HepG2 (cell line): Measurements from ENCODE around the gene C1orf115. TPM values are rescaled to one million over a fixed set of nuclear protein-coding genes. Genes with fewer than 3 reads are reported as not detected.

Source experiments
- ATAC-seq: fragments of 200-7000 bp; cut with Tn5 transposase; 3 replicates; pipeline ENCODE4 v1.9.1; 2020; ENCODE audit warnings: mild to moderate bottlenecking, moderate library complexity
- BruUV-seq: library from RNA; stranded (reverse); fragments of 400-500 nt; replicated peaks from 2 replicates; lab custom pipeline; 2021; lab: Mats Ljungman, UMichigan
- CTCF ChIA-PET: fragments of 300-600 bp; formaldehyde crosslinking; extraction: SDS; loops from one replicate; lab custom pipeline; 2021; ENCODE audit warnings: low total read pairs, inconsistent platforms, low intra/inter-chr PET ratio; lab: Yijun Ruan, JAX
- POLR2A ChIA-PET: fragments of 350-600 bp; sonication (Branson Sonifier 250); formaldehyde crosslinking; loops from one replicate; lab custom pipeline; 2020; ENCODE audit warnings: antibody characterized with exemption, inconsistent platforms; lab: Yijun Ruan, JAX
- DNase-seq: peaks from one replicate; pipeline ENCODE4 v3.0.0-alpha.2; 2015; ENCODE audit warnings: low spot score
- FAIRE-seq: peaks from 3 replicates; lab custom pipeline; 2011; peaks lifted over from hg19 to GRCh38; lab: Jason Lieb, UNC
- H2AFZ ChIP-seq: one replicate; pipeline ENCODE4 v1.6.1; 2011; ENCODE audit warnings: low read length, inconsistent platforms
- H3K27ac ChIP-seq: fragments of 300-600 bp; 3 replicates; pipeline ENCODE4 v1.8.0; 2011; ENCODE audit warnings: mixed run types, mild to moderate bottlenecking, mixed read lengths, low read length, inconsistent platforms; ENCODE audit not compliant: insufficient read depth; ENCODE audit errors: extremely low read length
- H3K27me3 ChIP-seq, 2 experiments: fragments of 200-600 bp in 1 of 2; 2 replicates in 1 of 2; 3 replicates in 1 of 2; pipeline versions ENCODE4 v1.6.0 to v1.8.0; 2011; ENCODE audit warnings: low read length in 2 of 2, mild to moderate bottlenecking in 2 of 2, moderate library complexity in 2 of 2, inconsistent platforms in 1 of 2; ENCODE audit not compliant: insufficient read depth in 2 of 2, control insufficient read depth in 1 of 2
- H3K36me3 ChIP-seq, 2 experiments: fragments of 200-600 bp in 1 of 2; replicated peaks in 1 of 2; 2 replicates in 1 of 2; 3 replicates in 1 of 2; pipeline versions ENCODE4 v1.5.1 to v1.8.0; 2011; ENCODE audit warnings: low read length in 2 of 2, inconsistent platforms in 1 of 2; ENCODE audit not compliant: insufficient read depth in 2 of 2, control insufficient read depth in 1 of 2
- H3K4me1 ChIP-seq: 2 replicates; pipeline ENCODE4 v1.5.1; 2012; ENCODE audit warnings: low read length, inconsistent platforms; ENCODE audit not compliant: insufficient read depth
- H3K4me2 ChIP-seq: 2 replicates; pipeline ENCODE4 v1.6.0; 2011; ENCODE audit warnings: low read depth, low read length, inconsistent platforms
- H3K4me3 ChIP-seq, 3 experiments: fragments of 200-600 bp in 1 of 3; sonication (generic), shearing (Covaris generic) in 1 of 3; replicated peaks in 1 of 3; 2 replicates each; pipeline ENCODE4 v1.5.1; 2011 to 2016; ENCODE audit warnings: low read length in 3 of 3, inconsistent platforms in 2 of 3, low read depth in 2 of 3, mild to moderate bottlenecking in 2 of 3, control low read depth in 1 of 3, mixed read lengths in 1 of 3; ENCODE audit not compliant: insufficient read depth in 1 of 3
- H3K79me2 ChIP-seq: one replicate; pipeline ENCODE4 v1.6.1; 2011; ENCODE audit warnings: low read length, inconsistent platforms; ENCODE audit not compliant: insufficient read depth
- H3K9ac ChIP-seq: 2 replicates; pipeline ENCODE4 v1.6.0; 2011; ENCODE audit warnings: mild to moderate bottlenecking, low read depth, low read length, inconsistent platforms; ENCODE audit not compliant: insufficient read depth
- H3K9me3 ChIP-seq: 2 replicates; pipeline ENCODE4 v1.5.1; 2012; ENCODE audit warnings: mild to moderate bottlenecking, low read length
- H4K20me1 ChIP-seq: 2 replicates; pipeline ENCODE4 v1.6.0; 2011; ENCODE audit warnings: inconsistent platforms, mild to moderate bottlenecking, low read length, moderate library complexity; ENCODE audit not compliant: insufficient read depth
- ATF2 ChIP-seq: sonication (generic); formaldehyde crosslinking; IDR thresholded peaks from 2 replicates; pipeline ENCODE4 v1.4.0; 2020; ENCODE audit warnings: missing genetic modification reagents
- CCAR2 ChIP-seq: fragments of 200-400 bp; formaldehyde crosslinking; optimal IDR thresholded peaks from 2 replicates; pipeline ENCODE3; 2018; ENCODE audit warnings: low read depth, mild to moderate bottlenecking, low read length, moderate library complexity
- ETV5 ChIP-seq: IDR thresholded peaks from 2 replicates; pipeline ENCODE4 v1.6.1; 2018; ENCODE audit warnings: missing biosample characterization, missing genetic modification reagents, inconsistent platforms, borderline replicate concordance
- HIC2 ChIP-seq: sonication (generic); formaldehyde crosslinking; IDR thresholded peaks from 2 replicates; pipeline ENCODE4 v1.9.0; 2022; ENCODE audit warnings: low read depth, missing genetic modification reagents
- MAX ChIP-seq: IDR thresholded peaks from 2 replicates; pipeline ENCODE4 v1.6.1; 2012; ENCODE audit warnings: inconsistent platforms
- PAX8 ChIP-seq: sonication (generic); formaldehyde crosslinking; IDR thresholded peaks from 2 replicates; pipeline ENCODE4 v1.8.0; 2022; ENCODE audit warnings: mild to moderate bottlenecking, missing genetic modification reagents, borderline replicate concordance
- SIX4 ChIP-seq: sonication (generic); formaldehyde crosslinking; IDR thresholded peaks from 2 replicates; pipeline ENCODE4 v1.4.0; 2020; ENCODE audit warnings: missing genetic modification reagents
- YY1 ChIP-seq: IDR thresholded peaks from 2 replicates; pipeline ENCODE4 v1.6.1; 2011; ENCODE audit warnings: low read length, low read depth, moderate library complexity, mild to moderate bottlenecking; ENCODE audit not compliant: insufficient read depth, insufficient replicate concordance
- ZBTB38 ChIP-seq: sonication (generic); formaldehyde crosslinking; IDR thresholded peaks from 2 replicates; pipeline ENCODE4 v1.5.1; 2020; ENCODE audit warnings: mild to moderate bottlenecking, missing genetic modification reagents
- ZMYM3 ChIP-seq: sonication (generic); formaldehyde crosslinking; IDR thresholded peaks from 2 replicates; pipeline ENCODE4 v1.5.1; 2020; ENCODE audit warnings: mild to moderate bottlenecking, missing genetic modification reagents
- ZNF281 ChIP-seq: sonication (generic); formaldehyde crosslinking; IDR thresholded peaks from 2 replicates; pipeline ENCODE4 v1.4.0; 2020; ENCODE audit warnings: missing genetic modification reagents, borderline replicate concordance
- ZNF337 ChIP-seq: sonication (generic); formaldehyde crosslinking; IDR thresholded peaks from 2 replicates; pipeline ENCODE4 v1.5.1; 2020; ENCODE audit warnings: missing genetic modification reagents, low read depth, mild to moderate bottlenecking, borderline replicate concordance
- ZNF430 ChIP-seq: sonication (generic); formaldehyde crosslinking; IDR thresholded peaks from 2 replicates; pipeline ENCODE4 v1.9.0; 2021; ENCODE audit warnings: mild to moderate bottlenecking, missing genetic modification reagents
- ZNF556 ChIP-seq: sonication (generic); formaldehyde crosslinking; IDR thresholded peaks from 2 replicates; pipeline ENCODE4 v1.4.0; 2020; ENCODE audit warnings: mild to moderate bottlenecking, missing genetic modification reagents, borderline replicate concordance
- ZNF724P ChIP-seq: sonication (generic); formaldehyde crosslinking; IDR thresholded peaks from 2 replicates; pipeline ENCODE4 v1.8.0; 2022; ENCODE audit warnings: missing genetic modification reagents, borderline replicate concordance
- ZNF749 ChIP-seq: sonication (generic); formaldehyde crosslinking; IDR thresholded peaks from 2 replicates; pipeline ENCODE4 v1.8.0; 2022; ENCODE audit warnings: mild to moderate bottlenecking, missing genetic modification reagents, moderate library complexity, borderline replicate concordance
- ZNF761 ChIP-seq: sonication (generic); formaldehyde crosslinking; conservative IDR thresholded peaks from 2 replicates; pipeline ENCODE4 v1.4.0; 2020; ENCODE audit warnings: mild to moderate bottlenecking, missing genetic modification reagents
- WGBS: methylation state at CpG from one replicate; pipeline ENCODE4 v1.1.6; 2017; ENCODE audit warnings: low lambda C conversion rate; 5-methylcytosine and 5-hydroxymethylcytosine counted together
- in situ Hi-C: cut with HindIII; loops from 2 replicates; pipeline ENCODE4 v1.10.0; 2017; ENCODE audit warnings: low pct_unique_long_range_greater_than_20kb; ENCODE audit not compliant: extremely low pct_ligation_motif_present
- intact Hi-C: fragments of 100-400 bp; cut with micrococcal nuclease; formaldehyde crosslinking; loops from one replicate; pipeline ENCODE4 v1.10.0; 2022; ENCODE audit not compliant: unreplicated experiment
- polyA plus RNA-seq, 8 experiments: library from polyadenylated mRNA; depleted of rRNA in 3 of 8; stranded (reverse) in 7 of 8; unstranded in 1 of 8; fragments of >200 nt; fragmentation: Illumina TruSeq in 4 of 8; extraction: Trizol in 4 of 8; gene quantifications; 2 replicates each; pipeline versions ENCODE4 v1.2.1 to v1.2.3, GENCODE V29; 2011 to 2016; ENCODE audit warnings: low read depth in 4 of 8, missing spikeins in 1 of 8, mixed read lengths in 1 of 8; ENCODE audit not compliant: insufficient read depth in 1 of 8
- total RNA-seq, 5 experiments: library from RNA; depleted of rRNA; stranded (reverse); fragments of >200 nt; fragmentation: Illumina TruSeq; extraction: Trizol; gene quantifications; 2 replicates each; pipeline ENCODE4 v1.2.3, GENCODE V29; 2016; ENCODE audit warnings: low read depth in 1 of 5

The C1orf115 gene
- total and polyA plus RNA-seq, 2 of the 13 experiments (the other 11 are each of a cell fraction or from before 2014, with no cell fraction given): 25.2 to 85.9 TPM

- POLR2A ChIA-PET: interaction anchor here (1.6 to 3.4 kb wide), 5 partner anchors 14 to 52 kb away, joined by 4 to 59 read pairs (median 14); partner anchors contain the start of genes MTARC1 and MTARC2
- Histone ChIP-seq H2AFZ (peak overlapping the region; percentile 98), H3K4me2 (peak overlapping the region; percentile 100), H3K79me2 (no peaks in the 10 kb centered on the region), H3K27ac (peak overlapping the region; percentile 63), H3K4me3 (peak overlapping the region; percentile 24 to 77 (median 53)), H3K9ac (peak overlapping the region; percentile 59), H4K20me1 (no peaks in the 10 kb centered on the region), H3K9me3 (no peaks in the 10 kb centered on the region), H3K4me1 (peaks cover 31% of the 10 kb centered on the region), H3K36me3 (no peaks in the 10 kb centered on the region), H3K27me3 (no peaks in the 10 kb centered on the region)
- peak; percentile 59 for FAIRE-seq
- CTCF ChIA-PET: interaction anchor here (0.7 to 3.0 kb wide), 2 partner anchors 45 to 439 kb away, joined by 3 to 33 read pairs; partner anchors contain the start of gene C1orf115
- BruUV-seq: no TSS peak
- WGBS: under 1% methylated on average over 11 of the region's 11 CpGs
- in situ Hi-C loops (loop anchor here (5.0 kb wide), 1 partner anchor 37 kb away; no protein-coding TSS in a partner anchor), intact Hi-C loops (loop anchor here (1.0 kb wide), 1 partner anchor 34 kb away; no protein-coding TSS in a partner anchor)
- DNase-seq: peak; percentile 86
- ATAC-seq: peak; percentile 96
- TF ChIP-seq SIX4: no peak
- no peak for TF ChIP-seq ZNF556 (CRISPR knock-in tag)
- TF ChIP-seq PAX8 (CRISPR knock-in tag): no peak
- no peak for TF ChIP-seq ZNF281
- no peak for TF ChIP-seq ZNF761 (CRISPR knock-in tag)
- TF ChIP-seq HIC2 (CRISPR knock-in tag): no peak
- TF ChIP-seq ZMYM3 (CRISPR knock-in tag): no peak
- no peak for TF ChIP-seq ZBTB38 (CRISPR knock-in tag)
- 0 out of 2 replicates have a peak, but pooled peaks have one; percentile 24 for TF ChIP-seq ATF2 (CRISPR knock-in tag)
- no peak for TF ChIP-seq MAX
- TF ChIP-seq ZNF337 (CRISPR knock-in tag): no peak
- TF ChIP-seq CCAR2: no peak
- TF ChIP-seq YY1: no peak
- TF ChIP-seq ZNF724P: no peak
- TF ChIP-seq ZNF430 (CRISPR knock-in tag): no peak
- TF ChIP-seq ETV5 (CRISPR knock-in tag): no peak
- TF ChIP-seq ZNF749 (CRISPR knock-in tag): no peak
Observed at GRCh38 chr1:220734571-220735326, 44.6 kb downstream of the C1orf115 start.
